Measurements from ENCODE around the gene MAP3K20. TPM values are rescaled to one million over a fixed set of nuclear protein-coding genes. Genes with fewer than 3 reads are reported as not detected.
"Not testable (repeated sequence)": the region's sequence is repeated elsewhere in the genome, so short reads cannot be mapped to it uniquely, and the experiment has no call there.

Gene MAP3K20
- total RNA-seq, 1 donor from 2014 or later = 71.8 TPM

- DNase-seq (ENCODE audit: low spot score) = no peak
Observed at GRCh38 chr2:173086518-173087213, 11.0 kb downstream of the MAP3K20 start.

GRCh38 chr2:173087214-173087581 lies 11.6 kb downstream of the MAP3K20 start:
- DNase-seq (ENCODE audit: low spot score) = no peak

GRCh38 chr2:173087793-173088496 lies 12.3 kb downstream of the MAP3K20 start:
- DNase-seq (ENCODE audit: low spot score) = no peak

GRCh38 chr2:173090276-173090877 lies 14.7 kb downstream of the MAP3K20 start:
- no peak for DNase-seq (ENCODE audit: low spot score)

- no peak for DNase-seq (ENCODE audit: low spot score)
Observed at GRCh38 chr2:173090973-173091660, 15.5 kb downstream of the MAP3K20 start.

- no peak for DNase-seq (ENCODE audit: low spot score)
Observed at GRCh38 chr2:173091910-173092309, 16.3 kb downstream of the MAP3K20 start.

- DNase-seq (ENCODE audit: low spot score) = no peak
Observed at GRCh38 chr2:173092844-173093402, 17.3 kb downstream of the MAP3K20 start.

GRCh38 chr2:173093617-173094016 lies 18.0 kb downstream of the MAP3K20 start:
- DNase-seq (ENCODE audit: low spot score) = not testable (repeated sequence)

- no peak for DNase-seq (ENCODE audit: low spot score)
Observed at GRCh38 chr2:173094731-173095130, 19.1 kb downstream of the MAP3K20 start.

- DNase-seq (ENCODE audit: low spot score) = no peak
Observed at GRCh38 chr2:173095356-173095755, 19.7 kb downstream of the MAP3K20 start.

- no peak for DNase-seq (ENCODE audit: low spot score)
Observed at GRCh38 chr2:173099271-173099670, 23.6 kb downstream of the MAP3K20 start.

- no peak for DNase-seq (ENCODE audit: low spot score)
Observed at GRCh38 chr2:173099804-173100203, 24.2 kb downstream of the MAP3K20 start.

- no peak for DNase-seq (ENCODE audit: low spot score)
Observed at GRCh38 chr2:173101687-173102086, 26.0 kb downstream of the MAP3K20 start.

GRCh38 chr2:173104156-173104555 lies 28.5 kb downstream of the MAP3K20 start:
- DNase-seq (ENCODE audit: low spot score) = no peak

GRCh38 chr2:173106959-173107628 lies 31.4 kb downstream of the MAP3K20 start:
- no peak for DNase-seq (ENCODE audit: low spot score)

- no peak for DNase-seq (ENCODE audit: low spot score)
Observed at GRCh38 chr2:173107629-173108022, 32.0 kb downstream of the MAP3K20 start.

- no peak for DNase-seq (ENCODE audit: low spot score)
Observed at GRCh38 chr2:173109253-173110188, 33.9 kb downstream of the MAP3K20 start.

- DNase-seq (ENCODE audit: low spot score) = no peak
Observed at GRCh38 chr2:173117678-173118077, 42.0 kb downstream of the MAP3K20 start.

GRCh38 chr2:173118395-173118794 lies 42.7 kb downstream of the MAP3K20 start:
- DNase-seq (ENCODE audit: low spot score) = no peak

Data from mesenteric fat pad (tissue), 1 donor.